Measurements from ENCODE around the gene DPY19L2. TPM values are rescaled to one million over a fixed set of nuclear protein-coding genes. Genes with fewer than 3 reads are reported as not detected.
A peak's percentile ranks its signal among the peaks of the same experiment; 100 is the strongest.
"Not testable (repeated sequence)": the region's sequence is repeated elsewhere in the genome, so short reads cannot be mapped to it uniquely, and the experiment has no call there.

DPY19L2 gene
- total RNA-seq (1 to 10 TPM in 1 of 2 donors, not detected in 1; 2.0 TPM), total RNA-seq (0.35 to 3.8 reads per million in 2 donors)

DNA sequence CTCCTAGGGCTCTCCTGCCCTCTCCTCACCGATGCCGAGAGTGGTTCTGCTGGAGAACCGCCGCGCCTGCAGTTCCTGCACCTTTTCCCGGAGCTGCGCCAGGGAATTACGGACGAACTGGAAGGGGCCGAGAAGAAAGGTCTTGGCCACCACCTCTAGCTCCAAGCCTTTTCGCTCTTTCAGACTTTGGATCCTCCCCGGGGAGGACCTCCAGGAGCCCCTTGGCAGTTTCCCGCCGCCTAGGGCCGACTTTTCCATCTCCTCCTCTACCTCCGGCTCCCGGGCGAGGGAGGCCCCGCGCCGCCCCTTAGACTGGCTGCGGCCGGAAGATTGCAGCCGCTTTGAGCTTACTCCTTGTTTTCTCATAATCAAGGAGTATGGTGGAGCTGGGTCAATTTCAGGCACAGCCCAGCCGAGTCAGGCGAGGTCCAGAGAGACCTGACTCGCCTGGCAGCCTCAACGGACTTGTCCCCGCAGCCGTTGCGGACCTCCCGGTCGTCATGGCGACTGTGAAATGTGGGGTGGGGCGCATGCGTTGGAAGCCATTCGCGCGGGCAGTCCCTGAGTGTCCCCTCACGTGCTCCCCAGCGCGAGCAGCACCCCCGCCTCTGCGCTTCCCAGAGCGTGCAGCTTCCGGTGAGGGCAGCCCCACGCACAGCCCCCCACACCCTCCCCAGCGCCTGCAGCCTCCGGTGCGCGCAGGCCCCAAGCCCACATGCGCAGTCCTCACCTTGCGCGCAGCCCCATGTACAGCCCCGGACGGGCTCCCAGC, at the start of gene DPY19L2:
Gene DPY19L2, minus strand, starts transcription at position 466 of the 772 bp plus-strand sequence. Its CDS starts 100 bp downstream, at position 366.
- ATAC-seq (peak; percentile 36), DNase-seq (peak in 2 of 3 donors; percentile 12 to 24)
- Mint-ChIP-seq H3K27me3 (peaks cover 38% of the 10 kb centered on the region), H3K4me3 (peak within 1 kb of the TSS; percentile 82), H3K27ac (no peak within 1 kb of the TSS), H3K4me1 (peaks cover 12% of the 10 kb centered on the region), H3K36me3 (ENCODE audit: low read depth) (peaks cover 6% of the 10 kb centered on the region)
- no peaks in the 10 kb centered on the region for H3K9me3 ChIP-seq (ENCODE audit: control insufficient read depth, low read length, poor library complexity, severe bottlenecking)

DNA sequence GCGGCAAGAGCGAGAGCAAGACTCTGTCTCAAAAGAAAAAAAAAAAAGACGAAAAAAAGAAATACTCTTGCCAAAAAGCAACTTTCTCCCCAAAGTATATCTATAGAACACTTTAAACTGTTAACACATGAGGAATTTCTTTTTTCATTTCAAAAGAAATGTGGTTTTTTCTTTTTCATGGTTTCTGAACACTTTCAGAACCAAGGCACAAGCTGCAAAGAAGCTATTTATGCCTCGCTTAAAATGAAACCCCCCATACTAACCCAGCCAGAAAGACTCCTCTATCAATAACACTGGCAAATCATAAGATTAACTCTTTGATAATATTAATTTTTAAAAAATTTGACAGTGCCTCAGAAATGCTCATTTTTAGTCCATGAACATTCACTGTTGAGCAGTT, 48.6 kb upstream of the DPY19L2 start:
- DNase-seq; H3K9me3 ChIP-seq (ENCODE audit: control insufficient read depth, low read length, poor library complexity, severe bottlenecking); H3K4me1 Mint-ChIP-seq; H3K27me3 Mint-ChIP-seq; ATAC-seq; H3K36me3 Mint-ChIP-seq (ENCODE audit: low read depth); H3K4me3 Mint-ChIP-seq; H3K27ac Mint-ChIP-seq: not testable (repeated sequence)

DNA sequence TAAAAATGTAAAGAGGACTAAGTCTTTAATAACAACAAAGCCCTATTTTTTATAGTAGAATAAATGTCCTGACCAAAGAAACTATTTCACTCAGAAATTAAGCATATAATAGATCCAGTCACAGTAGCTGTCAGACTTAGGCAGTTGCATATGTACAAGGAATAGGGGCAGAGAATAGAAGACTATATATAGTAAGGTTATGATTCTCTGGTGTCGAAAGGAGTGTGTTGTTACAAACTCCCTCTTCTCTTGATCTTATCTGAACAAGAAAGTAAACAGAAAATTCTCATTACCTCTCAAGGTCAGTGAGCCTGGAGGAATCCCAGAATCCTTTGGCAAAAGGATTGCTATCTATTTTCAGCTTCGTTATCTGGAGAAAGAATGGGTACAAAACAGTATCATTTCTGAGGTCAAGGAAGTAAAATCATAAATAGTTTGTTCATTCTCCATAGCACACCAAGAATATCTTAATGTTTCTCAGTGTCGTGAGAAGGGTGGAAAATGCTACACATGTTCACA, 46.9 kb upstream of the DPY19L2 start:
- not testable (repeated sequence) for H3K36me3 Mint-ChIP-seq (ENCODE audit: low read depth); H3K4me3 Mint-ChIP-seq; H3K27ac Mint-ChIP-seq; H3K9me3 ChIP-seq (ENCODE audit: control insufficient read depth, low read length, poor library complexity, severe bottlenecking); ATAC-seq; H3K4me1 Mint-ChIP-seq; H3K27me3 Mint-ChIP-seq; DNase-seq

DNA sequence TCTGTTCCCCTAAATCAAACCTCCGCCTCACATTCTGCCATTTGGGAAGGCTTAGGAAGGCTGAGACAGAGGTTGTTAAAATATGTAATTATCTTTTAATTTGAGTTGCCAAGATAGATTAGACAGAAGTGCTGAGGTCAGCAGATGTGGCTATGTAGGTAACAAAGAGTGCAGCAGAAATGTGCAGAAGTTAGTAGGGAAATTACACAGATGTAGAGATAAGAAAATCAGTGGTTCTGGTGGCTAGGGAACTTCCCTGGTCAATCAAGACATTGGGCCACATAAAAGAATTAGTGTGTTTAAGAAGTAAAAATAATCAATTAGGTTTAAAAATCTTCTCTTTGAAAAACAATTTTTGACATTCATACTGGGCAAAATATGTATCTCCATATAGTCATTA, 46.1 kb upstream of the DPY19L2 start:
- not testable (repeated sequence) for H3K4me1 Mint-ChIP-seq; H3K4me3 Mint-ChIP-seq; H3K36me3 Mint-ChIP-seq (ENCODE audit: low read depth); DNase-seq; H3K27me3 Mint-ChIP-seq; H3K27ac Mint-ChIP-seq; H3K9me3 ChIP-seq (ENCODE audit: control insufficient read depth, low read length, poor library complexity, severe bottlenecking)
- peak; percentile 59 for ATAC-seq

DNA sequence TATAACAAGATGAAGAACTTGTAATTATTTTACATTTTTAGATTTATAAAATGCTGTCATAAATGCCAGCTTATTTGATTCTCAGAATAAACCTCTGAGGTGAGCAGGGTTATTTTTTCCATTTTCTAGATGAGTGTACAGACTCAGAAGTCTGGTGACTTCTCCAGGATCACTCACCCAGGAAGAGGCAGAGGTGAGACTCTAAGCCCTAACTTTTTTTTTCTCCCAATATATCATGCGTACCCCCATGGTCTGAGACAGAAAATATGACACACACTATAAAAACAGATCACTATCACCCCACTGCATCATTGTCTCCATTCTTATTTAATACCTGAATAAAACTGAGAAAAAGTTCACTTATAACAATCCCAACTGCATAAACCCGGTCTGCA, 45.4 kb upstream of the DPY19L2 start:
- not testable (repeated sequence) for DNase-seq; H3K4me3 Mint-ChIP-seq; H3K27me3 Mint-ChIP-seq; ATAC-seq; H3K9me3 ChIP-seq (ENCODE audit: control insufficient read depth, low read length, poor library complexity, severe bottlenecking); H3K4me1 Mint-ChIP-seq; H3K36me3 Mint-ChIP-seq (ENCODE audit: low read depth); H3K27ac Mint-ChIP-seq

DNA sequence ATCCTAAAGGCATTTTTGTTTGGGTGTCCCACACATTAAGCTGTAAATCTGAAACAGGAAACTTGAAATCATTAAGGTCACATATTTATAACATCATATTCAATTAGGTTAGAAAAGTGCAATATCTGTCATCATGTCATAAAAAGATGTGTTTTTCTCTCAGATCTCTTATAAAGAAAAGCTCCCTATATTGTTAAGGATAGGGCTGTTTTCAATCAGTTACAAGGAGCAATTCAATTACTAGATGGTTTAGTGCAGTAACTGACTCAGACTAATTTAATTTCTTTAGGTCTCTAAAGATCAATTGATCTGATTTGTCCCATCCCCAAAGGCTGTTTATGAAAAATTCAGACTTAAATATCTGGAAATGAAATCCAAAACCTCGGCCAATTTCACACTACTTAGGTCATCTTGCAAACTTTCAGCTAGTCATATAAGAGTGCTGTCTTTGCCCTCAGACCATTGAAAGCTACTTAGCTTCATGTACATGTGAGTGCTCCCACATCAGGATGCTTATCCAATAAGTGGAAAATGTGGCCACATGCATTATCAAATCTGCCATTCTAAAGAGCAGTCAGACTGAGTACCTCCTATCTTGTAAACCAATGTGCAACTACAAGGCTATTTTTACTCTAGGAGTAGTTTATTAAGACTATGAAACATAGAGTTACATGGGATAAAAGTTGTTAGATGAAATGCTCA, 44.8 kb upstream of the DPY19L2 start:
- H3K4me1 Mint-ChIP-seq; DNase-seq; H3K27ac Mint-ChIP-seq; H3K27me3 Mint-ChIP-seq; H3K9me3 ChIP-seq (ENCODE audit: control insufficient read depth, low read length, poor library complexity, severe bottlenecking); H3K4me3 Mint-ChIP-seq; ATAC-seq; H3K36me3 Mint-ChIP-seq (ENCODE audit: low read depth): not testable (repeated sequence)

DNA sequence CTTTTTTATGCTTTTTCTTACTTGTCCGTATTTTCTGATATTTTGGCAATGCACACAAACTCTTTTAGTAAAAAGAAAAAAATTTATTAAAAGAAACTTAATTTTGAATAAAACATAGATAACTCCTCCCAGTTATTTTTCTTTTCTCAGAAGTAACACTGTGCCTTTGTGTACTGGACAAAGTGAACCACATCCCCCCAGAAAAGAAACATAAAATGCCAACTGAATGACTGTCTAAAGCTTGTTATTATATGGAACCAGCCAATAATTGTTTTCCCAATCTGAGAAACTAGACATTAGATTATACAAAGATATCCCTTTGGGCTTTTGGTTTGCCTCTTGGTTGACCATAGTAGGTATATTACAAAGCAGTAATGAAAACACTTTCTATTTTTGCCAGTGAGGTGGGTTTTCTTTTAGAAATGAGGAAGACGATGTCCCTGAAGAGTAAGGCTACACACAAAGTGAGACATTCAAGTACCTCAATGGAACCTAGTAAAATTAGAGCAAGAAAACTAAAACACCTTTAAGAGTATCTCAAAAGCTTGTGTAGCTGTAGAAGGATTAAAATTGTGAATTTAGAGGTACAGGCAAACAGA, 44.2 kb upstream of the DPY19L2 start:
- H3K4me1 Mint-ChIP-seq; H3K27me3 Mint-ChIP-seq; DNase-seq; H3K36me3 Mint-ChIP-seq (ENCODE audit: low read depth); H3K9me3 ChIP-seq (ENCODE audit: control insufficient read depth, low read length, poor library complexity, severe bottlenecking); ATAC-seq; H3K4me3 Mint-ChIP-seq; H3K27ac Mint-ChIP-seq: not testable (repeated sequence)

DNA sequence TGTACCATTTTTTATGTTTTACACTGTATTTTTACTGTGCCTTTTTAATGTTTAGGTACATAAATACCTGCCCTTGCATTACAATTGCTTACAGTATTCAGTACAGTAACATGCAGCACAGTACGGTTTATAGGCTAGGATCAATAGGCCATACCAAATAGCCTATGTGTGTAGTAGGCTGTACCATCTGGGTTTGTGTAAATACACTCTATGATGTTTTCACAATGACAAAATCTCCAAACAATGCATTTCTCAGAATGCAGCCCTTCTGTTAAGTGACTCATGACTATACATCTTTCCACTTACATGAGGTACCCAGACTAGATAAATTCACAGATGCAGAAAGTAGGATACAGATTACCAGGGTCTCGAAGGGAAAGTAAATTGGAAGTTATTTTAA, 43.0 kb upstream of the DPY19L2 start:
- H3K27me3 Mint-ChIP-seq; H3K27ac Mint-ChIP-seq; H3K4me1 Mint-ChIP-seq; H3K36me3 Mint-ChIP-seq (ENCODE audit: low read depth); ATAC-seq; H3K9me3 ChIP-seq (ENCODE audit: control insufficient read depth, low read length, poor library complexity, severe bottlenecking); H3K4me3 Mint-ChIP-seq; DNase-seq: not testable (repeated sequence)

DNA sequence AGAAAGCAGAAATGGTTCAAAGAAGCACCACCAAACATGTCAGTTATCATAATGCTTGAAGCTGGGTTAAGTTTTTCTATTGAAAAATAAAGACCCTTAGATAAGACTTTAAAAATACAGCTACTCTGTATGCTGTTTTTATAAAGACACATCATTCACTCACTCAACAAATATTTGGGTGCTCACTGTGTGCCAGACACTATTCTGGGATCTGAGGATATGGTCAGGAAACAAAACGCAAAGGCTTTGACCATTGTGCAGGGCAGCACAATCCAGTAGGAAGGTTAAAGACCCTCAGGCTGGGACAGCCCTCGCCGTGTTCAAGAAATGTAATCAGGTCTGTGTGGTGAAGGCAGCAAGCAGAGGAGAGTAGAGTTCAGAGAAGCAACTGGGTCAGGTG, 38.0 kb upstream of the DPY19L2 start:
- H3K27ac Mint-ChIP-seq = no peak overlapping the region
- DNase-seq (no peak), ATAC-seq (no peak)
- no peaks in the 10 kb centered on the region for H3K36me3 Mint-ChIP-seq (ENCODE audit: low read depth)
- no peaks in the 10 kb centered on the region for H3K9me3 ChIP-seq (ENCODE audit: control insufficient read depth, low read length, poor library complexity, severe bottlenecking)
- peaks cover 12% of the 10 kb centered on the region for H3K27me3 Mint-ChIP-seq
- H3K4me3 Mint-ChIP-seq = no peak overlapping the region
- H3K4me1 Mint-ChIP-seq = no peaks in the 10 kb centered on the region

DNA sequence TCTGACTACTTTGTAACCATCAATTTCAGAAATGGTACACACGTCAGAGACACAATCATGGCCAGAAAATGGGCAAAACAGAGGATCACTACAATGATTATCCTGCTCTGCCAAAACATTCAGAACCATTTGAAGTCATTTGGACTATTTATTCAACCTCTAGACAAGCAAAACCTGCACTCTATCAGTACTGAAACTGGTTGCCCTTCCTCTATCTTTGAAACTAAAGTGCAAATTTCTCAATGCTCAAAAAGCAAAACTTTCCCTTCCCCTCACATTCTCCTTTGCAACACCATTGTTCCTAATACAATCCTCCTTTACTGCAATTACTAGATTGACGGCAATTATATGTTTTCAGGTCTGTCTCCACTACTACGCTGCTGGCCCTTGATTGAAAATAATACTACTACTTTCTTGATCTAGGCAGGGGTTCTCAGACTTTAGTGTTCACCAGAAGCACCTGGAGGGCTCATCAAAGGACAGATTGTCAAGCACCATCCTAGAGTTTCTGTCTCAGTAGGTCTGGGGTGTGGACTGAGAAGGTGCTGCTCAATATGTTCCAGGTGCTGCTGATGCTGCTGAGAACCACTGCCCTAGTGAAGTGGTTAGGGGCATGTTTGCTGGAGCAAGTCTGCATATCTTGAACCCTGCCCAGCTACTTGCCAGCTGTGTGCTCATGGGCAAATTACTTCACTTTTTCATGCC, 31.5 kb upstream of the DPY19L2 start:
- H3K27ac Mint-ChIP-seq; H3K4me1 Mint-ChIP-seq; H3K36me3 Mint-ChIP-seq (ENCODE audit: low read depth); H3K4me3 Mint-ChIP-seq; H3K9me3 ChIP-seq (ENCODE audit: control insufficient read depth, low read length, poor library complexity, severe bottlenecking); DNase-seq; ATAC-seq: not testable (repeated sequence)
- peaks cover 17% of the 10 kb centered on the region for H3K27me3 Mint-ChIP-seq

DNA sequence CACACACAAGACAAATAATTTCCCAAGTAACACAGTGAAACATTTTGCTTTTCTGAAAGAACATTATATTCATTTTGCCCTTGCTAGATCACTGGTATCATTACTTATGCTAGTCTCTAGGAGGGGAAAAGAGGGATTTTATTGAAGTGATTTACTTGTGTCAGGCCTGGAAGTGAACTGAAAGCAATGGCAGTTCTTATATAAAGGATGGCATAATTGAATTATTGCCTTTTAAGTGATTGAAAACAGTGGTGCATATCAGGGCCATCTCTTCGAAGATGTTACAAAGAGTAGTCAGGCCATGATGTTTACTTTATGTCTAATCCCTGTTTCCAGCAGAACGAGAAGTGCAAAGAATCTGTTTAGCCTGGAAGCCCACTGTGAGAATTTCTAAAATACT, 30.7 kb upstream of the DPY19L2 start:
- not testable (repeated sequence) for H3K27ac Mint-ChIP-seq; H3K4me1 Mint-ChIP-seq; DNase-seq; ATAC-seq; H3K9me3 ChIP-seq (ENCODE audit: control insufficient read depth, low read length, poor library complexity, severe bottlenecking); H3K36me3 Mint-ChIP-seq (ENCODE audit: low read depth); H3K4me3 Mint-ChIP-seq
- H3K27me3 Mint-ChIP-seq = peaks cover 12% of the 10 kb centered on the region

DNA sequence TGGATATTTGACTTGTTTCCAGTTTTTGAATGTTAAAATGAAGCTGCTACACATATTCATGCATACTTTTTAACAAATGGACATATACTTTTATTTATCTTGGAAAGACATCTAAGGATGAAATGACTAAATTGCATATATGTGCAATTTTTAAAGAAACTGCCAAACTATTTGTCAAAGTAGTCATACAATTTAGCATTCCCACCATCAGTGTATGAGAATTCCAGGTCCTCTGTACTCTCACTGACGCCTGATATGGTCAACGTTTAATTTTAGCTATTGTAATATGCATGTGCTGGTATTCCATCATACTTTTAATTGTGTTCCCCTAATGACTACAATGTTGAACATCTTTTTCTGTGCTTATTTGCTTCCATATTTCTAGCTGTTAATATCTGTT, 22.5 kb upstream of the DPY19L2 start:
- ATAC-seq; H3K27me3 Mint-ChIP-seq; DNase-seq; H3K9me3 ChIP-seq (ENCODE audit: control insufficient read depth, low read length, poor library complexity, severe bottlenecking); H3K27ac Mint-ChIP-seq; H3K4me3 Mint-ChIP-seq; H3K36me3 Mint-ChIP-seq (ENCODE audit: low read depth); H3K4me1 Mint-ChIP-seq: not testable (repeated sequence)

DNA sequence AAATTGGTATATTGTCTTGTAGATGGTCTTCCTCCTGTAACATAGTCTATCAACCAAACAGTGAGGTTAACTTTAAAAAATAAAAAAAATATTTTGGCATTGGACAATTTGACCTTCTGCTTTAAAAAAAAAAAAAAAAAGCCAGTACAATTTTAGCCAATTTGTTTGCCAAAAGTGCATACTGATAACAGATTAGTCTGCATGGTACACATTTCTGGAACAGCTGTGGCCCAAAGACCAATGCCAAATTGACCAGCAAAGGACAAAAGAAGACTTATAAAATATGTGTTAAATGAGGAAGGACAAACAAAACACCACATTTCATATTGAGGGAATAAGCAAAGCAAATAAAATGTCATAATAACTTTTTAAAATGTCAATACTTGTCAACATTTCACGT, 20.8 kb upstream of the DPY19L2 start:
- not testable (repeated sequence) for H3K27me3 Mint-ChIP-seq; H3K9me3 ChIP-seq (ENCODE audit: control insufficient read depth, low read length, poor library complexity, severe bottlenecking); H3K27ac Mint-ChIP-seq; H3K4me1 Mint-ChIP-seq; ATAC-seq; H3K36me3 Mint-ChIP-seq (ENCODE audit: low read depth); H3K4me3 Mint-ChIP-seq; DNase-seq

Data from T-helper 17 cell (primary cell).